Mesothelial cell of epicardium (in vitro differentiated cells): Measurements from ENCODE around the gene CMPK1. TPM values are rescaled to one million over a fixed set of nuclear protein-coding genes. Genes with fewer than 3 reads are reported as not detected.

Source experiments
- DNase-seq, 2 experiments: peaks; one replicate each; pipeline ENCODE4 v3.0.0; 2021; ENCODE audit warnings: low spot score in 2 of 2; ENCODE audit not compliant: unreplicated experiment in 2 of 2
- H3K27ac Mint-ChIP-seq: 2 replicates; pipeline ENCODE4 v1.8.0; 2021; ENCODE audit warnings: mixed read lengths
- H3K27me3 Mint-ChIP-seq: 2 replicates; pipeline ENCODE4 v1.8.0; 2021; ENCODE audit warnings: low read depth, mixed read lengths
- H3K36me3 Mint-ChIP-seq: 2 replicates; pipeline ENCODE4 v1.8.0; 2021; ENCODE audit warnings: mixed read lengths
- H3K4me1 Mint-ChIP-seq: 2 replicates; pipeline ENCODE4 v1.8.0; 2021; ENCODE audit warnings: mixed read lengths
- H3K4me3 Mint-ChIP-seq: 2 replicates; pipeline ENCODE4 v1.8.0; 2021; ENCODE audit warnings: mild to moderate bottlenecking, moderate library complexity, mixed read lengths
- H3K9me3 Mint-ChIP-seq: 2 replicates; pipeline ENCODE4 v1.8.0; 2021; ENCODE audit warnings: mixed read lengths
- total RNA-seq: library from RNA; stranded (reverse); gene quantifications from 3 replicates; pipeline ENCODE4 v1.2.1, GENCODE V29; 2021
- TF ChIP-seq, protein P1 (sequence below): fragments of 200-600 bp; sonication (generic); IDR thresholded peaks from one replicate; pipeline ENCODE4 v1.5.0; 2021; ENCODE audit warnings: antibody characterized with exemption; ENCODE audit not compliant: unreplicated experiment

CMPK1 gene
- total RNA-seq, 1 donor from 2014 or later: 36.9 TPM

DNA sequence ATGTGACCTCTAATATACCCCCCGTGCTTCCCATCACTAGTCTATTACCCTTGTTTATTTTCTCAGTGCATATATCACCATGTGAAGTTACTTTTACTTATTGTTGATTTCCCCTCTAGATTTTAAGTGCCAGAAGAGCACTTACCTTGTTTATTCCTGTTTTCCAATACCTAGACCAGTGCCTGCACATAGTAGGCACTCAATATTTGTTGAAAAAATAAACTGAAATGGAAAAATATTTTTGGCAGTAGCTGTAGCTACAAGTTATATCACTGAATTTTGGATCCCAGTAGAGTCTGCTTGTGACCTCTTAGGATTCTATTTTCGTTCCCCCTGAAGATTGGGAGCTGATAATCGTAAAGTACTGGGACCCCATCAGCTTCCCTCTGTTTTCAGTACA is 50.5 kb downstream of the CMPK1 start:
- TF ChIP-seq, protein P1, sequence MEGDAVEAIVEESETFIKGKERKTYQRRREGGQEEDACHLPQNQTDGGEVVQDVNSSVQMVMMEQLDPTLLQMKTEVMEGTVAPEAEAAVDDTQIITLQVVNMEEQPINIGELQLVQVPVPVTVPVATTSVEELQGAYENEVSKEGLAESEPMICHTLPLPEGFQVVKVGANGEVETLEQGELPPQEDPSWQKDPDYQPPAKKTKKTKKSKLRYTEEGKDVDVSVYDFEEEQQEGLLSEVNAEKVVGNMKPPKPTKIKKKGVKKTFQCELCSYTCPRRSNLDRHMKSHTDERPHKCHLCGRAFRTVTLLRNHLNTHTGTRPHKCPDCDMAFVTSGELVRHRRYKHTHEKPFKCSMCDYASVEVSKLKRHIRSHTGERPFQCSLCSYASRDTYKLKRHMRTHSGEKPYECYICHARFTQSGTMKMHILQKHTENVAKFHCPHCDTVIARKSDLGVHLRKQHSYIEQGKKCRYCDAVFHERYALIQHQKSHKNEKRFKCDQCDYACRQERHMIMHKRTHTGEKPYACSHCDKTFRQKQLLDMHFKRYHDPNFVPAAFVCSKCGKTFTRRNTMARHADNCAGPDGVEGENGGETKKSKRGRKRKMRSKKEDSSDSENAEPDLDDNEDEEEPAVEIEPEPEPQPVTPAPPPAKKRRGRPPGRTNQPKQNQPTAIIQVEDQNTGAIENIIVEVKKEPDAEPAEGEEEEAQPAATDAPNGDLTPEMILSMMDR: no peak
- no peaks in the 10 kb centered on the region for H3K4me1 Mint-ChIP-seq
- no peak overlapping the region for H3K27ac Mint-ChIP-seq
- H3K36me3 Mint-ChIP-seq: peaks cover 23% of the 10 kb centered on the region
- no peak for DNase-seq
- H3K27me3 Mint-ChIP-seq: peaks cover 20% of the 10 kb centered on the region
- H3K9me3 Mint-ChIP-seq: no peaks in the 10 kb centered on the region
- H3K4me3 Mint-ChIP-seq: no peak overlapping the region

DNA sequence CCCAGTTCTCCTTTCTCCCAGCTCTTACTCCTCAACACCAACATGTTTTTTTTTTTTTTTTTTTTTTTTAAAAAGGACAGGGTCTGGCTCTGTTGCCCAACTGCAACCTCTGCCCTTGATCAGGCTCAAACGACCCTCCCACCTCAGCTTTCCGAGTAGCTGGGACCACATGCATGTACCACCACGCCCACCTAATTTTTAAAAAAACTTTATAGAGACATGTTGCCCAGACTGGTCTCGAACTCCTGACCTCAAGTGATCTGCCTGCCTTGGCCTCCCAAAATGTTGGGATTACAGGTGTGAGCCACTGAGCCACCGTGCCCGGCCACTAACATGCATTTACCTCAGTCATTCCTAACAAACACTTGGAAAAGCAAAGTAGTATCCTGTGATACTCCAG is 51.4 kb downstream of the CMPK1 start:
- TF ChIP-seq, protein P1: no peak

DNA sequence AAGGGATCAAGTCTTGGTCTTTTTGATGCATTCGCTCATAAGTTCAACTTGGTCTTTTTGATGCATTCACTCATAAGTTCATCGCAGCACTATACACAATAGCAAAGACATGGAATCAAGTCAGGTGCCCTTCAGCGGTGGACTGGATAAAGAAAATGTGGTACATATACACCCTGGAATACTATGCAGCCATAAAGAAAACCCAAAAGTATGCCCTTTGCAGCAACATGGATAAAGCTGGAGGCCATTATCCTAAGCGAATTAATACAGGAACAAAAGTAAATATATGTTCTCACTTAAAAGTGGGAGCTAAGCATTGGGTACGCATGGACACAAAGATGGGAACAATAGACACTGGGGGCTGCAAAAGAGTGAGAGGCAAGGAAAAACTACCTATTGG is 52.7 kb downstream of the CMPK1 start:
- no peaks in the 10 kb centered on the region for H3K4me1 Mint-ChIP-seq
- H3K27ac Mint-ChIP-seq: no peak overlapping the region
- peaks cover 11% of the 10 kb centered on the region for H3K36me3 Mint-ChIP-seq
- TF ChIP-seq, protein P1: no peak
- H3K9me3 Mint-ChIP-seq: no peaks in the 10 kb centered on the region
- DNase-seq: no peak
- no peak overlapping the region for H3K4me3 Mint-ChIP-seq
- H3K27me3 Mint-ChIP-seq: peaks cover 29% of the 10 kb centered on the region

More for the DNA sequence above, 51.4 kb downstream of the CMPK1 start:
- H3K4me3 Mint-ChIP-seq: no peak overlapping the region
- H3K9me3 Mint-ChIP-seq: no peaks in the 10 kb centered on the region
- peaks cover 16% of the 10 kb centered on the region for H3K36me3 Mint-ChIP-seq
- no peak for DNase-seq
- no peak overlapping the region for H3K27ac Mint-ChIP-seq
- H3K4me1 Mint-ChIP-seq: no peaks in the 10 kb centered on the region
- peaks cover 26% of the 10 kb centered on the region for H3K27me3 Mint-ChIP-seq

DNA sequence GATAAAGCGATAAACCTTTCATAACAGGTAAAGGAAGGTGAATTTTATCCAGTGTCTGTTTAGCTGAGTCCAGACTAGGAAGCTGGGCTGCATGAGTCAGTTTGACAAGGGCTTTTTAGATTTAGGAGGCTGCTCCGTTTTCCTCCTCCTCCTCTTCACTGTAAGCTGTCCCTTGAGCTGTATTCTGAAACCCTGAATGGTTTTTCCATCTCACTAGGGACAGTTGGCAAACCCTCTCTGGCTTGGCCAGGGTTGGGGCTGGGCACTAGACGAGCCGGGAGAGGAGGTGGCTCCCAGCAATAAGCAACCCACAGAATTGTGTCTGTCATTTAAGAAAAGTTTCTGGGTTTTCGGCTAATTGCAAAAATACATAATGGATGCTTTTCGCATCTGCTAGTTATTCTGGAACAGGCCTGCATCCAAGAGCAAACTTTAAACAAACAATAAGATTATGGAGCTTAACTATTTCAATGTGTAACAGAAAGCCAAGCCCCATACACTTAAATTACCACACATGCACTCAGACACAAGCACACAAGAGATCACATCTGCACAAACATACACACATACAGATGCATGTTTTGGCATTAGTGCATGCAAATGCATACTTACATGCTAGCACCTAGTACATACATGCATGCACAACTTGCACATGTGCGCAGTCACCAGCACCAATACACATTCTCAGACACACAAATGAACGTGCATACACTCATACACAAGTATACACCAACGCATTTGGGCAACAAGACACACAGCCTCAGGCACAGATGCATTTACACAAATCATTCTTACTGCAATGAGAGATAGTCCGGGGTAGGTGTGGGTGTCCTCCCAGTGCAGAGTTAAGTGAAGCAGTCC is 54.7 kb downstream of the CMPK1 start:
- DNase-seq: no peak
- peaks cover 3% of the 10 kb centered on the region for H3K4me1 Mint-ChIP-seq
- H3K36me3 Mint-ChIP-seq: peaks cover 2% of the 10 kb centered on the region
- no peaks in the 10 kb centered on the region for H3K9me3 Mint-ChIP-seq
- TF ChIP-seq, protein P1: no peak
- H3K27me3 Mint-ChIP-seq: peaks cover 38% of the 10 kb centered on the region
- no peak overlapping the region for H3K4me3 Mint-ChIP-seq
- H3K27ac Mint-ChIP-seq: no peak overlapping the region

DNA sequence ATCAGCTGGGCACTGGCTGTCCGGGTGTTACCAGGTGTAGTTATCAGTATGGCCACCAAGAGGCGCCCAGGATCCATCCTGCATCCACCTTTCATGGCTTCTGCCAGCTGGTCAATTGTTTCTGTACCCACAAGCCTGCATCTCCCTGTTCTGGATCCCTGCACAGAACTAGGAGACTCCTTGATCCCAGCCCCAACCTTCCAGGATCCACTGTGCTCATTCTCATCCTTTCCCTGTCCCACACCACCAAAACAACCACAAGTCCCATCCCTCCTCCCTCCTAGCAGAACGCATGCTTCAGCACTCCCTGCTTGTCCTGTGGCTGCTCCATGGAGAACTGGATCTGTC is 55.3 kb downstream of the CMPK1 start:
- peaks cover 43% of the 10 kb centered on the region for H3K27me3 Mint-ChIP-seq
- TF ChIP-seq, protein P1: peak; percentile 75
- peaks cover 3% of the 10 kb centered on the region for H3K4me1 Mint-ChIP-seq
- no peak overlapping the region for H3K4me3 Mint-ChIP-seq
- DNase-seq: peak in 1 of 2 experiments; percentile 78
- H3K36me3 Mint-ChIP-seq: no peaks in the 10 kb centered on the region
- H3K9me3 Mint-ChIP-seq: no peaks in the 10 kb centered on the region
- no peak overlapping the region for H3K27ac Mint-ChIP-seq
